HPDE6-E6E7 (cell line): ENCODE measurements around the gene DGKQ.
"Not testable (repeated sequence)": the region's sequence is repeated elsewhere in the genome, so short reads cannot be mapped to it uniquely, and the experiment has no call there.

ENCODE experiments used
- DNase-seq: peaks from one replicate; pipeline ENCODE4 v3.0.0; 2011; ENCODE audit warnings: missing footprints; ENCODE audit errors: extremely low spot score

DGKQ gene

GRCh38 chr4:976016-976415 lies 2.6 kb upstream of the DGKQ start:
- not testable (repeated sequence) for DNase-seq

GRCh38 chr4:974668-975067 lies 1.3 kb upstream of the DGKQ start:
- DNase-seq = no peak

- DNase-seq = no peak
Measured at GRCh38 chr4:972651-973424, 531 bp downstream of the DGKQ start.

- no peak for DNase-seq
Measured at GRCh38 chr4:971666-972500, 1.5 kb downstream of the DGKQ start.

- no peak for DNase-seq
Measured at GRCh38 chr4:970854-971520, 2.4 kb downstream of the DGKQ start.

- no peak for DNase-seq
Measured at GRCh38 chr4:970046-970745, 3.2 kb downstream of the DGKQ start.

- DNase-seq = no peak
Measured at GRCh38 chr4:968621-969394, 4.6 kb downstream of the DGKQ start.

GRCh38 chr4:968221-968620 lies 5.1 kb downstream of the DGKQ start:
- no peak for DNase-seq

GRCh38 chr4:967113-968104 lies 6.0 kb downstream of the DGKQ start:
- no peak for DNase-seq

GRCh38 chr4:966266-967112 lies 6.9 kb downstream of the DGKQ start:
- DNase-seq = no peak

- DNase-seq = no peak
Measured at GRCh38 chr4:965766-966134, 7.6 kb downstream of the DGKQ start.

- no peak for DNase-seq
Measured at GRCh38 chr4:965048-965765, 8.2 kb downstream of the DGKQ start.

- DNase-seq = no peak
Measured at GRCh38 chr4:964346-965025, 8.9 kb downstream of the DGKQ start.

GRCh38 chr4:963276-964225 lies 9.8 kb downstream of the DGKQ start:
- DNase-seq = no peak

GRCh38 chr4:962231-963208 lies 10.8 kb downstream of the DGKQ start:
- DNase-seq = no peak
